Caco-2 (cell line): ENCODE results near the gene JARID2. TPM values are rescaled to one million over a fixed set of nuclear protein-coding genes. Genes with fewer than 3 reads are reported as not detected.

Experiments used
- BruUV-seq: library from RNA; stranded (reverse); fragments of 400-500 nt; replicated peaks from 2 replicates; lab custom pipeline; 2021; lab: Mats Ljungman, UMichigan
- CTCF ChIA-PET: fragments of 300-600 bp; sonication (Branson Sonifier 250); formaldehyde crosslinking; loops from one replicate; lab custom pipeline; 2022; ENCODE audit warnings: antibody characterized with exemption; lab: Charles Lee
- POLR2A ChIA-PET: fragments of 300-600 bp; sonication (Branson Sonifier 250); formaldehyde crosslinking; loops from one replicate; lab custom pipeline; 2022; ENCODE audit warnings: antibody characterized with exemption; lab: Charles Lee
- DNase-seq, 2 experiments: peaks; one replicate each; pipeline versions ENCODE4 v3.0.0 to v3.0.0-alpha.2; 2020 to 2022
- H3K27me3 ChIP-seq: replicated peaks from 2 replicates; pipeline ENCODE4 v1.6.0; 2011; ENCODE audit warnings: low read length; ENCODE audit not compliant: control insufficient read depth, insufficient read depth
- H3K36me3 ChIP-seq: 2 replicates; pipeline ENCODE4 v1.5.1; 2011; ENCODE audit warnings: low read length; ENCODE audit not compliant: control insufficient read depth, insufficient read depth
- H3K4me1 ChIP-seq: fragments of 250-450 bp; sonication (Bioruptor Pico); 2 replicates; pipeline ENCODE4 v1.5.1; 2020; ENCODE audit warnings: mild to moderate bottlenecking
- H3K4me3 ChIP-seq: 2 replicates; pipeline ENCODE4 v1.5.1; 2011; ENCODE audit warnings: low read depth, mild to moderate bottlenecking, control low read depth, low read length
- H3K9me3 ChIP-seq: fragments of 250-450 bp; sonication (Bioruptor Pico); 2 replicates; pipeline ENCODE4 v1.5.1; 2020; ENCODE audit warnings: mild to moderate bottlenecking, moderate library complexity
- H3K27ac Mint-ChIP-seq: one replicate; pipeline ENCODE4 v1.8.0; 2022; ENCODE audit warnings: mixed read lengths; ENCODE audit not compliant: unreplicated experiment
- H3K27me3 Mint-ChIP-seq: one replicate; pipeline ENCODE4 v1.8.0; 2022; ENCODE audit warnings: mixed read lengths; ENCODE audit not compliant: insufficient read depth, unreplicated experiment
- H3K36me3 Mint-ChIP-seq: one replicate; pipeline ENCODE4 v1.8.0; 2022; ENCODE audit warnings: mild to moderate bottlenecking, mixed read lengths; ENCODE audit not compliant: insufficient read depth, unreplicated experiment
- H3K4me1 Mint-ChIP-seq: one replicate; pipeline ENCODE4 v1.8.0; 2022; ENCODE audit warnings: low read depth, mixed read lengths; ENCODE audit not compliant: unreplicated experiment
- H3K4me3 Mint-ChIP-seq: one replicate; pipeline ENCODE4 v1.8.0; 2022; ENCODE audit warnings: mild to moderate bottlenecking, moderate library complexity, mixed read lengths; ENCODE audit not compliant: unreplicated experiment
- H3K9me3 Mint-ChIP-seq: one replicate; pipeline ENCODE4 v1.8.0; 2022; ENCODE audit warnings: mixed read lengths; ENCODE audit not compliant: unreplicated experiment
- intact Hi-C: fragments of 100-400 bp; cut with micrococcal nuclease; formaldehyde crosslinking; loops from one replicate; pipeline ENCODE4 v1.10.0; 2022; ENCODE audit not compliant: unreplicated experiment
- total RNA-seq: library from RNA; stranded (reverse); gene quantifications from 2 replicates; pipeline ENCODE4 v1.2.3, GENCODE V29; 2022
- TF ChIP-seq, protein P1 (sequence below), 2 experiments: fragments of 200-600 bp in 1 of 2; IDR thresholded peaks; 1 replicate in 1 of 2; 2 replicates in 1 of 2; pipeline versions ENCODE4 v1.5.1 to v1.8.0; 2011 to 2022; ENCODE audit warnings: antibody characterized with exemption in 1 of 2, control low read depth in 1 of 2, inconsistent platforms in 1 of 2, low read depth in 1 of 2, low read length in 1 of 2, mild to moderate bottlenecking in 1 of 2, moderate library complexity in 1 of 2; ENCODE audit not compliant: insufficient read depth in 1 of 2, severe bottlenecking in 1 of 2, unreplicated experiment in 1 of 2

The JARID2 gene
- total RNA-seq, 1 experiment from 2014 or later = 18.3 TPM

DNA sequence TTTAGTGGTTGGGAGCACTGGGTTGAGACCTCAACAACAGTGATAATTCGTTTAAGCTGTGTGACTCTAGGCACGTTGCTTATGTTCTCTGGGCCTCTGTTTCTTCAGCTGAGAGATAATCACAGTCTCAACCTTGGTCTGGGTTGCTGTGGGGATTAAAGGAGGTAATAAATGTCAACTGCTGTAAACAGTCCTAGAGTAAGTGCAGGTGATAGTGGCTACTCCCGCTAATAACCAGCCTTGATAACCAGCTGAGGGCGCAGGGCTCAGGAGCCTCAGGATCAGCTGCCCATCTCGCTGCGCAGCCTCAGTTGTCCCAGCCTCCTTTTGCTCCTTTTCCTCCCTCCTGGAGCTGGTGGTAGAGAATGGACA lies 58.0 kb downstream of the JARID2 start:
- H3K27me3 ChIP-seq = no peaks in the 10 kb centered on the region
- no TSS peak for BruUV-seq
- peaks cover 35% of the 10 kb centered on the region for H3K4me1 ChIP-seq
- ChIA-PET CTCF (interaction anchor here (1.0 to 1.1 kb wide), 2 partner anchors 25 to 28 kb away, joined by 4 to 5 read pairs; no protein-coding TSS in a partner anchor), POLR2A (interaction anchor here (0.6 kb wide), 1 partner anchor 128 kb away, joined by 3 read pairs; no protein-coding TSS in a partner anchor)
- Mint-ChIP-seq H3K9me3 (no peaks in the 10 kb centered on the region), H3K36me3 (no peaks in the 10 kb centered on the region), H3K4me3 (no peak overlapping the region), H3K4me1 (peaks cover 34% of the 10 kb centered on the region), H3K27ac (no peak overlapping the region), H3K27me3 (no peaks in the 10 kb centered on the region)
- no peak overlapping the region for H3K4me3 ChIP-seq
- peak; percentile 42 to 52 for DNase-seq
- no peaks in the 10 kb centered on the region for H3K36me3 ChIP-seq
- no peaks in the 10 kb centered on the region for H3K9me3 ChIP-seq
- intact Hi-C loops = no loop called here
- TF ChIP-seq, protein P1, sequence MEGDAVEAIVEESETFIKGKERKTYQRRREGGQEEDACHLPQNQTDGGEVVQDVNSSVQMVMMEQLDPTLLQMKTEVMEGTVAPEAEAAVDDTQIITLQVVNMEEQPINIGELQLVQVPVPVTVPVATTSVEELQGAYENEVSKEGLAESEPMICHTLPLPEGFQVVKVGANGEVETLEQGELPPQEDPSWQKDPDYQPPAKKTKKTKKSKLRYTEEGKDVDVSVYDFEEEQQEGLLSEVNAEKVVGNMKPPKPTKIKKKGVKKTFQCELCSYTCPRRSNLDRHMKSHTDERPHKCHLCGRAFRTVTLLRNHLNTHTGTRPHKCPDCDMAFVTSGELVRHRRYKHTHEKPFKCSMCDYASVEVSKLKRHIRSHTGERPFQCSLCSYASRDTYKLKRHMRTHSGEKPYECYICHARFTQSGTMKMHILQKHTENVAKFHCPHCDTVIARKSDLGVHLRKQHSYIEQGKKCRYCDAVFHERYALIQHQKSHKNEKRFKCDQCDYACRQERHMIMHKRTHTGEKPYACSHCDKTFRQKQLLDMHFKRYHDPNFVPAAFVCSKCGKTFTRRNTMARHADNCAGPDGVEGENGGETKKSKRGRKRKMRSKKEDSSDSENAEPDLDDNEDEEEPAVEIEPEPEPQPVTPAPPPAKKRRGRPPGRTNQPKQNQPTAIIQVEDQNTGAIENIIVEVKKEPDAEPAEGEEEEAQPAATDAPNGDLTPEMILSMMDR (IDR thresholded peaks at IDR 0.05; ENCODE audit: insufficient read depth in 1 of 2, low read depth in 1 of 2, low read length in 1 of 2, severe bottlenecking in 1 of 2, unreplicated experiment in 1 of 2) = no peak

DNA sequence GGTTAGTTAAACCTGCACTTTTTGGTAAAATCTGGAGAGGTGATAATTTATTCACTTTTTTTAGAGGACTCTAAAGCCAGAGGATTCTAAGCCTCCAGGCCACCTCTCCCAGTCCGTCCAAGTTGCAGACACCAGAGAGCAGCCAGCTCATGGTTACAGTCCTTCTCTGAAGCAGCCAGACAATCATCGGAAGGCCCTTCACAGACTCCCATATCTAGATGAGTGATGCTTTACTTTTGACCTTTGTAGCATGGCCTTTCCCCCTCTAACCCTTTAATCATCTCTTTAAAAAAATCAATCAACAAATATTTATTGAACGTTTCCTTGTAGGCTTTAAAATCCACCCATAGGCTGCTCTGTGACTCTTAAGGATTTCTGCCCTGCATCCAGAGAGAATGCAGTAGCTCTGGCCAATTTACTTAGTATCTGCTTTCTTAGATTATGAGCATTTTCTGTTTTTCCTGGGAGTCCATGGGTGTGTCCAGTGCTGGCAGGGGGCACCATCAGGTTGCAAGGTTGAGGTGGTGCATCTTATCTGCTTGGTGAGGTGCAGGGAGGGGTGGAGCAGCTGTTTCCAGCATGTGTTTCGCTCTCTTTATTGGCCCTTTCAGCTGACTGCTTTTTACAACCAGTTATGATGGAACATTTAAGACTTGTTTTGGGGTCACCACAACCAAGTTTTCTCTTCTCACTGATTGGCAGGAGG lies 58.6 kb downstream of the JARID2 start:
- H3K36me3 ChIP-seq = no peaks in the 10 kb centered on the region
- Mint-ChIP-seq H3K27ac (no peak overlapping the region), H3K27me3 (no peaks in the 10 kb centered on the region), H3K4me3 (no peak overlapping the region), H3K9me3 (no peaks in the 10 kb centered on the region), H3K36me3 (no peaks in the 10 kb centered on the region), H3K4me1 (peaks cover 32% of the 10 kb centered on the region)
- TF ChIP-seq, protein P1 (IDR thresholded peaks at IDR 0.05; ENCODE audit: insufficient read depth in 1 of 2, low read depth in 1 of 2, low read length in 1 of 2, severe bottlenecking in 1 of 2, unreplicated experiment in 1 of 2) = no peak
- no TSS peak for BruUV-seq
- H3K27me3 ChIP-seq = no peaks in the 10 kb centered on the region
- no peaks in the 10 kb centered on the region for H3K9me3 ChIP-seq
- H3K4me3 ChIP-seq = no peak overlapping the region
- ChIA-PET CTCF (interaction anchor here (1.0 to 1.1 kb wide), 2 partner anchors 26 to 27 kb away, joined by 4 to 5 read pairs; no protein-coding TSS in a partner anchor), POLR2A (interaction anchor here (0.6 kb wide), 1 partner anchor 127 kb away, joined by 3 read pairs; no protein-coding TSS in a partner anchor)
- DNase-seq = no peak
- peaks cover 29% of the 10 kb centered on the region for H3K4me1 ChIP-seq
- intact Hi-C loops = no loop called here

DNA sequence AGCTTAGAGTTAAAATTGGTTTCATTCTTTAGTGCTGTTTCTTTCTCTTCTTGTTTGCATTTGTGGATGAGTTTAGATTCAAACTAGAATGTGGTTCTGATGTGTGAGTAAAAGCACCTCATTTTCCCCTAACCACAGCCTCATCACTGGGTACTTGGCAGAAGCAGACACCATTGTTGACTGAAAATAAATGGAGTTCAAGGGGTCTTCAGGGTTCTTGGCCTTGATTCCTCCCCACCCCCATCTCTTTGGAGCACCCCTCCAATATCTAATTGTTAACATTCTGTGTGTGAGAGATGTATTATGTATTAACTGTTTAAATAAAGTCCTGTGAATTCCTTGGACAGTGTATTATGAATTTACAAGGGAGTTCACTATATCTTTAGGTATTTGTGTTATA lies 59.6 kb downstream of the JARID2 start:
- Histone ChIP-seq H3K9me3 (no peaks in the 10 kb centered on the region), H3K36me3 (no peaks in the 10 kb centered on the region), H3K4me1 (peaks cover 21% of the 10 kb centered on the region), H3K4me3 (no peak overlapping the region), H3K27me3 (no peaks in the 10 kb centered on the region)
- DNase-seq = no peak
- Mint-ChIP-seq H3K36me3 (no peaks in the 10 kb centered on the region), H3K27ac (no peak overlapping the region), H3K9me3 (no peaks in the 10 kb centered on the region), H3K4me1 (peaks cover 27% of the 10 kb centered on the region), H3K4me3 (no peak overlapping the region), H3K27me3 (no peaks in the 10 kb centered on the region)
- ChIA-PET CTCF (no interaction called here), POLR2A (no interaction called here)
- no TSS peak for BruUV-seq
- TF ChIP-seq, protein P1 (IDR thresholded peaks at IDR 0.05; ENCODE audit: insufficient read depth in 1 of 2, low read depth in 1 of 2, low read length in 1 of 2, severe bottlenecking in 1 of 2, unreplicated experiment in 1 of 2) = no peak
- intact Hi-C loops = no loop called here
